ENCODE measurements around the gene UNCX.
A peak's percentile ranks its signal among the peaks of the same experiment; 100 is the strongest.

UNCX gene

GRCh38 chr7:1241258-1241602, 8.6 kb downstream of the UNCX start:
- no peak for DNase-seq (ENCODE audit: insufficient read length, low spot score)
- TF ChIP-seq POLR2A (IDR thresholded peaks at IDR 0.05; ENCODE audit: low read depth, low read length): no peak
- FAIRE-seq: no peak

GRCh38 chr7:1241603-1242255, 9.1 kb downstream of the UNCX start:
- FAIRE-seq: no peak
- no peak for DNase-seq (ENCODE audit: insufficient read length, low spot score)
- no peak for TF ChIP-seq POLR2A (IDR thresholded peaks at IDR 0.05; ENCODE audit: low read depth, low read length)

- FAIRE-seq: no peak
- DNase-seq (ENCODE audit: insufficient read length, low spot score): no peak
- no peak for TF ChIP-seq POLR2A (IDR thresholded peaks at IDR 0.05; ENCODE audit: low read depth, low read length)
These were observed 9.6 kb downstream of the UNCX start for GRCh38 chr7:1242256-1242605.

- DNase-seq (ENCODE audit: insufficient read length, low spot score) (no peak), FAIRE-seq (no peak)
- TF ChIP-seq POLR2A (IDR thresholded peaks at IDR 0.05; ENCODE audit: low read depth, low read length): no peak
These were observed 10.1 kb downstream of the UNCX start for GRCh38 chr7:1242606-1243289.

GRCh38 chr7:1243290-1243963, 10.8 kb downstream of the UNCX start:
- FAIRE-seq (no peak), DNase-seq (ENCODE audit: insufficient read length, low spot score) (no peak)
- TF ChIP-seq POLR2A (IDR thresholded peaks at IDR 0.05; ENCODE audit: low read depth, low read length): no peak

- TF ChIP-seq POLR2A (IDR thresholded peaks at IDR 0.05; ENCODE audit: low read depth, low read length): no peak
- no peak for FAIRE-seq
- no peak for DNase-seq (ENCODE audit: insufficient read length, low spot score)
These were observed 11.3 kb downstream of the UNCX start for GRCh38 chr7:1243964-1244416.

- FAIRE-seq (no peak), DNase-seq (ENCODE audit: insufficient read length, low spot score) (no peak)
- no peak for TF ChIP-seq POLR2A (IDR thresholded peaks at IDR 0.05; ENCODE audit: low read depth, low read length)
These were observed 12.2 kb downstream of the UNCX start for GRCh38 chr7:1244700-1245523.

- DNase-seq (ENCODE audit: insufficient read length, low spot score) (no peak), FAIRE-seq (no peak)
- TF ChIP-seq POLR2A (IDR thresholded peaks at IDR 0.05; ENCODE audit: low read depth, low read length): no peak
These were observed 12.9 kb downstream of the UNCX start for GRCh38 chr7:1245524-1246050.

GRCh38 chr7:1246160-1246870, 13.6 kb downstream of the UNCX start:
- no peak for DNase-seq (ENCODE audit: insufficient read length, low spot score)
- FAIRE-seq: no peak
- TF ChIP-seq POLR2A (IDR thresholded peaks at IDR 0.05; ENCODE audit: low read depth, low read length): no peak

- TF ChIP-seq POLR2A (IDR thresholded peaks at IDR 0.05; ENCODE audit: low read depth, low read length): no peak
- DNase-seq (ENCODE audit: insufficient read length, low spot score) (no peak), FAIRE-seq (no peak)
These were observed 14.3 kb downstream of the UNCX start for GRCh38 chr7:1246871-1247526.

- FAIRE-seq (no peak), DNase-seq (ENCODE audit: insufficient read length, low spot score) (no peak)
- TF ChIP-seq POLR2A (IDR thresholded peaks at IDR 0.05; ENCODE audit: low read depth, low read length): no peak
These were observed 14.9 kb downstream of the UNCX start for GRCh38 chr7:1247527-1248041.

GRCh38 chr7:1248143-1248915, 15.7 kb downstream of the UNCX start:
- no peak for TF ChIP-seq POLR2A (IDR thresholded peaks at IDR 0.05; ENCODE audit: low read depth, low read length)
- DNase-seq (ENCODE audit: insufficient read length, low spot score) (peak; percentile 86), FAIRE-seq (no peak)
